B cell (primary cell): ENCODE data around the gene HYLS1.
A peak's percentile ranks its signal among the peaks of the same experiment; 100 is the strongest.

ENCODE experiments used
- CTCF ChIP-seq: fragments of 200-600 bp; IDR thresholded peaks from one replicate; pipeline ENCODE4 v1.8.0; 2022; ENCODE audit warnings: antibody characterized with exemption, mild to moderate bottlenecking
- EZH2 ChIP-seq: IDR thresholded peaks from 2 replicates; pipeline ENCODE4 v1.6.1; 2012; ENCODE audit warnings: borderline replicate concordance, low read depth, mild to moderate bottlenecking, moderate library complexity, low read length; ENCODE audit not compliant: insufficient read depth, poor library complexity, severe bottlenecking

- TF ChIP-seq CTCF = peak; percentile 72
- no peak for TF ChIP-seq EZH2
Measured at GRCh38 chr11:125923012-125923579, 35.6 kb downstream of the HYLS1 start.
